Stimulated activated CD4-positive, alpha-beta T cell treated with anti-CD3 and anti-CD28 coated beads, TNF-alpha, amount 100 ng/mL, for 48 hours (primary cell): ENCODE data around the gene GPRC5C.

Experiments used
- DNase-seq, 3 donors: peaks; one replicate each; pipeline ENCODE4 v3.0.0-alpha.2; 2020; ENCODE audit warnings: low read depth in 3 of 3

The GPRC5C gene

DNA sequence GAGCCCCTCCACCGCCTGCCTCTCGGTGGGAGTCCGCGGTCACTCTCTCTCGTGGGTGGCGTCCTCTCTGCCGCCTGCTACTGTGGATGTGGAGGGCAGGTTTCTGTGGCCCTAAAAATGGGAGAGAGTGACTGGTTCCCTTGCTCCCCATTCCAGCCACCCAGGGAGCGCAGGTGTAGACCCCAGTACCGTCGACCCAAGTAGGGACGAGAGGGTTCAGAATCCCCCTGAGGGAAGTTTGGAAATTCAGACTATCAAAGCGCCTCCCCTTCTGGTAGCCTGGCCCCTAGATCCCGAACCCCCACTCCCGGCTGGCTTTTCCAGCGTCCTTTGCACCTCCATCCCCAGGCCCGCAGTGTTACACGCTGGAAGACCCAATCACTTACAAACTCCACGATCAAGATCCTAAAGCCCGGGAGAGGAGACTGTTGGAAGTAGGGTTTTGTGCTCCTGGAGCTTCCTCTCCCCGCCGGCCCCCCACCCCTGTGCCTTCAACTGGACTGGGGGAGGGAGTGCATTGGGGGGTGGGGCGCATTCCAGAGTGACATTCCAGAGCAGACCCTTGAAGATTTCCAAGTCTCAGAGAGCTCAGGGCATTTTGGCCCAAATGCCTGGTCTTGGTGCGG lies 991 bp downstream of the GPRC5C start:
- no peak for DNase-seq

GRCh38 chr17:74433421-74434121 lies 1.7 kb downstream of the GPRC5C start:
- no peak for DNase-seq

DNA sequence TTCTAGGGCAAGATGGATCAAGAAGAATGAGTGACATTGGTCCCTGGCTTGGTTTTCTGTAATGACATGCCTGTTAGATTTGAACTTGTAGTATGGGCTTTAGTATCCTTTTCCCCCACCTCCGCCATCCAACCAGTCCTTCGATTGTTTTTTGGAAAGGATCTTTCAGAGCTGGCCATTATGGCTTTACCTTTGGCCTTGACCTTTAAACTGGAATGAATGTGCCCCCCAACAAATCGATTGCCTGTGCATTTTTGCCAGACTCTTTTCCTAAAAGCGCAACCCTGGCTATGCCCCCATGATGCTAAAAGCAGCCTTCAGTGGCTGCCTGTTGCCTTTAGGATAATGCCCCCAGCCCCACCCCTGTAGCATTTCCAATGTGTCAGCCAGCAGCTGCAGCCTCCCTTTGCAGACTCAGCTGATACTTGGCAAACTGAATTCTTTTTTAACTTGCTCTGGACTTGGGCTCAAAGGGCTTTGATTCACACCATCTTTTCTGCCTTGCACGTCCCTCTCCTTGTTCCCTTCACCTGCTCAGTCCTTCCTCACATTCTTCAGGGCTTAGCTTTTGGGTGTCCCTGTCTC lies 4.0 kb downstream of the GPRC5C start:
- no peak for DNase-seq

DNA sequence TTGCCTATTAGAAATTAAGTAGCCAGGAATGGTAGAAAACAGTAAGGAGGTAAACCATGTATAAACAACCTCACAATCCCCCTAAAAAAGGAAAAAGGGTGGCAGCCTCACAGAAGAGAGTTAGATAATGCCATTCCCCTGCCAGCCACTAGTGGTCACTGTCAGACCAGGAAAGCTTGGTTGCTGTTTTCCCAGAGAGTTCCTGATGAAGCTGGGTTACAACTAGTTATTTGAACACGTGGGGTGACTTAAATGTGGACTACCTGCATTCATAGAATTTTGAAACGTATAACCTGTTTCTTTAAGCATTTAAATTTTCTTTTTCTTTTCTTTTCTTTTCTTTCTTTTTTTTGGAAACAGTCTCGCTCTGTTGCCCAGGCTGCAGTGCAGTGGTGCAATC lies 5.8 kb downstream of the GPRC5C start:
- no peak for DNase-seq

GRCh38 chr17:74439691-74440567 lies 8.0 kb downstream of the GPRC5C start:
- no peak for DNase-seq

DNA sequence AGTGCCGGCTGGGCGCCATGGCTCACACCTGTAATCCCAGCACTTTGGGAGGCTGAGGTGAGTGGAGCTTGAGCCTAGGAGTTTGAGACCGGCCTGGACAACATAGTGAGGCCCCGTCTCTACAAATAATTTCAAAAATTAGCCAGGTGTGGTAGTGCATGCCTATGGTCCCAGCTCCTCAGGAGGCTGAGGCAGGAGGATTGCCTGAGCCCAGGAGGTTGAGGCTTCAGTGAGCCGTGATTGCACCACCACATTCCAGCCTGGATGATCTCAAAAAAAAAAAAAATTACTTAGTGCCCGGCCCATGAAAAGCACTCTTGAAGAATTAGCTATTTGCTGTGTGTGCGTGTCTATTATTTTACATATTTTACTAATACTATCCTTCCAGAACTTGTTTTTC lies 9.6 kb downstream of the GPRC5C start:
- no peak for DNase-seq

DNA sequence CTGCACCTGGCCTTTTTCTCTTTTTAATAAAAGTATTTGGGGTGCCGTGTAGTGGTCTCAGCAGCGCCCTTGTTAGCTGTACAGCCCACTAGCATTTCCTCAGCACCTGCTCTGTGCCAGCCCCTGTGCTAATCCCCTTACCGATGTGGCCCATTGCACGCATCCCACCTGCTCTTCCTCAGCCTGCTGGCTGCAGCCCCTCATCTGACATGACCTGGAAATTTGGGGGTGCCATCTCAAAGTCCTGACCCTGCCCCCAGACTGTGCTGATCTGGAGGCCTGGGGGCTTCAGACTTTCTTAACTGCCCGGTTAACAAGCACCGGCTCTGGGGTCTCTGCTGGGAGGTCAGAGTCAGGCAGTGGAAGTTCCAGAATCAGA lies 10.4 kb downstream of the GPRC5C start:
- DNase-seq, result no peak

DNA sequence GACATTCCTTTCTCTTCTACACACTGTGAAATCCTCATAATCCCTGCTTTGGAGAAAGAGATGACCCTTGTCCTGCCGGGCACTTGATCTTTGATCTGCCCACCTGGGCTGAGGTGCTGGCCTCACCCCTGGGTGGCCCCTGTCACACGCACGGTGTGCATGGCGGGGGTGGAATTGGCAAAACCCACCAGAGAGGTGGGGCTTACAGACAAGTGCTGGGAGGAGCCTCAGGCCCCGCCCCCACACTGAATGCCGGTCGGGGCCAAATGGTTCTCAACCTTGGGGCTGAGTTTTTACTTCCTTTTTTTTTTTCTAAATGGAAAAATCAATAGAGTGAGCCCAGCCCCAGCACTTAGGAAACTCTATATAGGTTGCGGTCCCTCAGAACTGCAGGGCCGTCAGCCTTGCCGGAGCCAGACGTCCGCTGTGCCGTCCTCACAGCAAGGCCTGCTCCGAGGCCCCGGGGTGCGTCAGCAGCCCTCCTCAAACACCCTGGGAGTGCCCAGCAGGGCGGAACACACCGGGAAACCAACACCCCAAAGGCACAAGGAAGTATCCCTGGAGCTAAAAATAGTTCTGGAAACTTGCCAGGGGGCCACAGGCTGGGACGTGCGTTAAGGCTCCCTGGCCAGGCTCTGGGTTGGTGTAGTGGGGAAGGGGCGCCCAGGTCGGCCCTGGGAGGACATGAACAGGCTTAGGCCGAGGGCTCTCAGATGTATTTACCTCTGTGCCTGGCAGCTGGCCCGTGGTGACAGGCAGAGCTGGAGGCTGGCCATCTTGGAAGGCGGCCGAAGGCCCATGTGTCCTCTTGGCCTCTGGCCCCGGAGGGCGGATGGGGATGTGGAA lies 11.0 kb downstream of the GPRC5C start:
- no peak for DNase-seq

GRCh38 chr17:74443516-74444296 lies 11.8 kb downstream of the GPRC5C start:
- no peak for DNase-seq

GRCh38 chr17:74444406-74444805 lies 12.5 kb downstream of the GPRC5C start:
- no peak for DNase-seq

GRCh38 chr17:74445158-74445557 lies 13.3 kb downstream of the GPRC5C start:
- no peak for DNase-seq

- peak in 1 of 3 donors; percentile 53 for DNase-seq
Measured at GRCh38 chr17:74446551-74447500, 14.9 kb downstream of the GPRC5C start.

DNA sequence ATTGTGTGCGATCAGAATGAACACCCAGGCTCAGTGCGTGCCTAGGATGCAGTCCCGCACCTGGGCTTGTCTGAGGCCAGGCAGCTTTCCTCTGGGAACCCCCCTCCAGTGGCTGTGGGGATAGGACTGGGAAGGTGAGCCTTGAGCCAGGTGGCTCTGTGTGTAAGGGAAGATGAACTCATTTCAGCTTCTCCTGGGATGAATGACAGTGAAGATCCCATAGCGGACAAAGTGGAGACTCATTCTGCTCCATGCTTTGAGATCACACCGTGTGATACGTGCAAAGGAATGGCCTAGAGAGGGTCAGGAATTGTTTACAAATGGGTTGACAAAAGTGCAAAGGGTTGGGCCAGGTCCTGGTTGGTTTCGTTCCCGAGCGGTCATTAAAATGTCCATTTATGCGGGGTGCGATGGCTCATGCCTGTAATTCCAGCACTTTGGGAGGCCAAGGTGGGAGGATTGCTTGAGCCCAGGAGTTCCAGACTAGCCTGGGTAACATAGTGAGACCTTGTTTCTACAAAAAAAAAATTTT lies 15.8 kb downstream of the GPRC5C start:
- no peak for DNase-seq

GRCh38 chr17:74448756-74449155 lies 16.9 kb downstream of the GPRC5C start:
- no peak for DNase-seq

DNA sequence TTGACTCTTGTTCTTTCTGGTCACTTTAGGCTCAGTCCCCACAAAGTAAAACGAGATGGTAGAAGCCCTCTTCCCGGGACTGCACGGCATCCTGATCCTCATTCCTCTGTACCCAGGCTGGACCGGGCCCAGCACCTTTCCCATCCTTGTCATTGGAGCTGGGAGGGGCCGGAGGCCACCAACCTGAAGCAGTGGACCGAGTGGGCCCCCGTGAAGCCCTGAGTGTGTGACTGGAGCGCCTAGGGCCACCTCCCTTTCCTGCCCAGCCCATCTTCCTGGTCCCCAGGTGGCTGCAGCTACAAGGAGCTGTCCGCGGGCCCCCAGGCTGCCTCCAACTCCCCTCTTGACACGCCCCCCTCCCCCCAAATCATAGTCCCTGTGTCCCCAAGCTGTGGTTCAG lies 17.4 kb downstream of the GPRC5C start:
- DNase-seq, result no peak

GRCh38 chr17:74449773-74450172 lies 17.9 kb downstream of the GPRC5C start:
- no peak for DNase-seq

DNA sequence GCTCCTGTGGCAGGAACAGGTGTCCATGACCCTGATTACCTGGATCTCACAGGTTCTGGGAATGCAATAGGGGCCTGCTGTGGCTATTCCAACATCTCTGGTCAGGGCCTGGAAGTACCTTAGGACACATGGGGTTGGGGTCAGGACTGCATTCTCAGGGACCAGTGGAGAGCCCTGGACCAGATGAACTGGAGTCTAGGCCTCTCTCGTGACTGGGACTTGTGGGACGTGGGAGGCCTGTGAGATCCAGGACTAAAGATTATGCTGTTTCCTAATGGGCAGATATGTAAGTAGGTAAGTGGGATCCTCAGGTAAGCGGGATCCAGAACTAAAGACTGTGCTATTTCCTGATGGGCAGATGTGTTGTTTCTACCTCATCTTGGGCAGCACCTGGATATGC lies 18.3 kb downstream of the GPRC5C start:
- no peak for DNase-seq

DNA sequence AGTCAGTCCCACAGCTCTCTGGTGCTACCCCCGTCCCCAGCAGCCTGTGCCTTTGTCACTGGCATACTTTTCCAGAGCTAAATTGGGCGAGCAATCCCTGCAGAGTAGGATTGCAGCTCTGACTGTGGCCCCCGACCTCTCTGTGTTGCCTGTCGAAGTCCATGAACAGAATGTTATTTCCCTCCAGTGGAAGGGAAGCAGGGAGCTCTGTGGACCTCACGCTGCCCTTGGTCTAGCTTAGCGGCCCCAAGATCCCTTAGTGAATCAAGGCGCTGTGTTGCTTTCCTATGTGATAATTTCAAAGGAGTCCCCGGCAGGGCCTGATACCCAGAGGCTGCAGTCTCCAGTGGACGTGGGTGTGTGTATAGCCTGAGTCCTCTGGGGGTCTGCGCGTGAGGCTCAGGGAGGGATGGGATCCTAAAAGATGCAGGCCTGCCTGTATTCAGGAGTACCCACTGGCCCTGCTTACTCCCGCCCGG lies 19.1 kb downstream of the GPRC5C start:
- DNase-seq, result no peak

DNA sequence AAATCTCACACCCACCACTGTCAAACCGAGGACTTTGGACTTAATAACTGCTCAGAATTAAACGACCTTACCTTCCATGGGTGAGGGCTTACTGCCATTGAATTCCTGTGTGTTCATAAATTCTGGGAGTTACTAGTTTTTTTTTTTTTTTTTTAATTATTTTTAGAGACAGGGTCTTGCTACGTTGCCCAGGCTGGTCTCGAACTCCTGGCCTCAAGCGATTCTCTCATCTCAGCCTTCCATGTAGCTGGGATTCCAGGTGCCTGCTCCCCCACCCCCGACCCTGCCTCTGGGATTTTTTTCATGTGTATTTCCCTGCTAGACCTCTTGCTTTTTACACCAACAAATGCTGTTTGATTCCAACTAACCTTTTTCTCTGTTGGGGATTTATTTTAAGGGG lies 19.7 kb downstream of the GPRC5C start:
- DNase-seq, result no peak
